ENCODE measurements around the gene CCDC87.

GRCh38 chr11:66625752-66626149 is 32.9 kb upstream of the CCDC87 start:
- TF ChIP-seq CTCF (IDR thresholded peaks at IDR 0.05; ENCODE audit: borderline replicate concordance, extremely low read depth, low read length, poor library complexity, severe bottlenecking) = no peak
- no peak for TF ChIP-seq EZH2 (IDR thresholded peaks at IDR 0.05; ENCODE audit: borderline replicate concordance, low read depth, low read length, severe bottlenecking)

All from DND-41 (cell line).